GM23338 (cell line): ENCODE results near the gene KIAA0232. TPM values are rescaled to one million over a fixed set of nuclear protein-coding genes. Genes with fewer than 3 reads are reported as not detected.

ENCODE experiments used
- ATAC-seq: fragments of 200-7000 bp; cut with Tn5 transposase; 3 replicates; pipeline ENCODE4 v1.9.1; 2020
- DNase-seq: peaks from one replicate; pipeline ENCODE4 v3.0.0-alpha.2; 2015; ENCODE audit warnings: low spot score
- H2AFZ ChIP-seq: fragments of 200-600 bp; sonication (generic); 2 replicates; pipeline ENCODE4 v1.8.0; 2016; ENCODE audit warnings: antibody characterized with exemption, mild to moderate bottlenecking, moderate library complexity
- H3F3A ChIP-seq: fragments of 200-600 bp; sonication (generic); replicated peaks from 2 replicates; pipeline ENCODE4 v1.8.0; 2017; ENCODE audit warnings: antibody characterized with exemption, mixed run types, low read depth
- H3K27ac ChIP-seq: fragments of 200-600 bp; sonication (generic); 2 replicates; pipeline ENCODE4 v1.6.1; 2016; ENCODE audit warnings: low read depth
- H3K27me3 ChIP-seq: fragments of 200-600 bp; sonication (generic); 2 replicates; pipeline ENCODE4 v1.8.0; 2016; ENCODE audit warnings: mild to moderate bottlenecking, mixed run types, moderate library complexity; ENCODE audit not compliant: insufficient read depth
- H3K36me3 ChIP-seq: fragments of 200-600 bp; sonication (generic); 2 replicates; pipeline ENCODE4 v1.8.0; 2016; ENCODE audit warnings: mild to moderate bottlenecking; ENCODE audit not compliant: insufficient read depth
- H3K4me1 ChIP-seq: fragments of 200-600 bp; sonication (generic); 2 replicates; pipeline ENCODE4 v1.8.0; 2016; ENCODE audit warnings: mild to moderate bottlenecking, moderate library complexity; ENCODE audit not compliant: insufficient read depth
- H3K4me2 ChIP-seq: fragments of 200-600 bp; sonication (generic); 2 replicates; pipeline ENCODE4 v1.7.1; 2017; ENCODE audit warnings: mixed run types
- H3K4me3 ChIP-seq: fragments of 200-600 bp; sonication (generic); 2 replicates; pipeline ENCODE4 v1.6.1; 2016; ENCODE audit warnings: mixed run types
- H3K79me2 ChIP-seq: fragments of 200-600 bp; sonication (generic); replicated peaks from 2 replicates; pipeline ENCODE4 v1.8.0; 2017; ENCODE audit warnings: mild to moderate bottlenecking; ENCODE audit not compliant: insufficient read depth
- H3K9me2 ChIP-seq: fragments of 200-600 bp; sonication (generic); 2 replicates; pipeline ENCODE4 v1.8.0; 2017; ENCODE audit not compliant: insufficient read depth
- H4K20me1 ChIP-seq: fragments of 200-600 bp; sonication (generic); replicated peaks from 2 replicates; pipeline ENCODE4 v1.8.0; 2017; ENCODE audit warnings: mild to moderate bottlenecking; ENCODE audit not compliant: insufficient read depth
- H3K27ac Mint-ChIP-seq: 2 replicates; pipeline ENCODE4 v1.8.0; 2020; ENCODE audit warnings: inconsistent platforms, mild to moderate bottlenecking, moderate library complexity, mixed read lengths
- H3K27me3 Mint-ChIP-seq: 3 replicates; pipeline ENCODE4 v1.8.0; 2022; ENCODE audit warnings: low read depth, mild to moderate bottlenecking, moderate library complexity, mixed read lengths, inconsistent platforms; ENCODE audit not compliant: insufficient read depth, poor library complexity
- H3K36me3 Mint-ChIP-seq: 3 replicates; pipeline ENCODE4 v1.8.0; 2021; ENCODE audit warnings: low read depth, mild to moderate bottlenecking, inconsistent platforms, moderate library complexity, mixed read lengths
- H3K4me1 Mint-ChIP-seq: 3 replicates; pipeline ENCODE4 v1.8.0; 2020; ENCODE audit warnings: mild to moderate bottlenecking, inconsistent platforms, mixed read lengths
- H3K4me3 Mint-ChIP-seq: 3 replicates; pipeline ENCODE4 v1.8.0; 2021; ENCODE audit warnings: moderate library complexity, mild to moderate bottlenecking, inconsistent platforms, mixed read lengths
- H3K9me3 Mint-ChIP-seq: 3 replicates; pipeline ENCODE4 v1.8.0; 2020; ENCODE audit warnings: moderate library complexity, mild to moderate bottlenecking, inconsistent platforms, mixed read lengths
- CREB1 ChIP-seq: fragments of 250-450 bp; sonication (Bioruptor Pico); IDR thresholded peaks from 2 replicates; pipeline ENCODE4 v1.5.0; 2020; ENCODE audit warnings: low read depth, mild to moderate bottlenecking, moderate library complexity
- CTCF ChIP-seq, 2 experiments: fragments of 200-600 bp in 1 of 2; sonication (generic) in 1 of 2; conservative IDR thresholded peaks; 2 replicates each; pipeline versions ENCODE4 v1.5.1 to v1.6.1; 2016 to 2017; ENCODE audit warnings: antibody characterized with exemption in 2 of 2, low read depth in 2 of 2, mild to moderate bottlenecking in 2 of 2, moderate library complexity in 1 of 2
- EZH2 ChIP-seq: fragments of 200-600 bp; sonication (generic); IDR thresholded peaks from one replicate; pipeline ENCODE4 v1.8.0; 2017; ENCODE audit warnings: antibody characterized with exemption, mild to moderate bottlenecking, low read depth; ENCODE audit not compliant: unreplicated experiment
- EZH2phosphoT487 ChIP-seq: fragments of 200-600 bp; sonication (generic); IDR thresholded peaks from one replicate; pipeline ENCODE4 v1.8.1; 2018; ENCODE audit warnings: antibody characterized with exemption; ENCODE audit not compliant: unreplicated experiment
- JUNB ChIP-seq: IDR thresholded peaks from one replicate; pipeline ENCODE4 v1.6.1; 2016; ENCODE audit warnings: antibody characterized with exemption; ENCODE audit not compliant: unreplicated experiment
- NANOG ChIP-seq: IDR thresholded peaks from 2 replicates; pipeline ENCODE4 v1.6.1; 2016; ENCODE audit warnings: antibody characterized with exemption, borderline replicate concordance
- POLR2AphosphoS5 ChIP-seq: IDR thresholded peaks from 2 replicates; pipeline ENCODE4 v1.6.1; 2016; ENCODE audit warnings: antibody characterized with exemption, low read depth
- STAT1 ChIP-seq: IDR thresholded peaks from one replicate; pipeline ENCODE4 v1.6.1; 2016; ENCODE audit warnings: antibody characterized with exemption; ENCODE audit not compliant: unreplicated experiment
- ZNF114 ChIP-seq: fragments of 250-450 bp; sonication (Bioruptor Pico); IDR thresholded peaks from 2 replicates; pipeline ENCODE4 v1.5.0; 2020; ENCODE audit warnings: mild to moderate bottlenecking, moderate library complexity
- ZNF331 ChIP-seq: fragments of 250-450 bp; sonication (Bioruptor Pico); IDR thresholded peaks from 2 replicates; pipeline ENCODE4 v1.5.0; 2020; ENCODE audit warnings: low read depth, mild to moderate bottlenecking, moderate library complexity
- polyA plus RNA-seq: library from polyadenylated mRNA; unstranded; fragments of >200 nt; fragmentation: Nextera tagmentation; extraction: Ambion mirVana; gene quantifications from 2 replicates; pipeline ENCODE4 v1.2.1, GENCODE V29; 2016
- total RNA-seq: library from RNA; depleted of rRNA; stranded (reverse); fragments of >200 nt; shearing (Covaris generic); gene quantifications from 2 replicates; pipeline ENCODE4 v1.2.3, GENCODE V29; 2014
- TF ChIP-seq, protein P1 (sequence below): IDR thresholded peaks from one replicate; pipeline ENCODE4 v1.6.1; 2018; ENCODE audit warnings: antibody characterized with exemption; ENCODE audit not compliant: unreplicated experiment
- TF ChIP-seq, protein P2 (sequence below): fragments of 250-450 bp; sonication (Bioruptor Pico); IDR thresholded peaks from 2 replicates; pipeline ENCODE4 v1.5.0; 2020; ENCODE audit warnings: mild to moderate bottlenecking, moderate library complexity
- TF ChIP-seq, protein P3 (sequence below): IDR thresholded peaks from 2 replicates; pipeline ENCODE4 v1.6.1; 2016; ENCODE audit warnings: antibody characterized with exemption

The KIAA0232 gene
- total and polyA plus RNA-seq, 2 experiments from 2014 or later: 14.3 to 34.9 TPM

- peaks cover 66% of the 10 kb centered on the region for H3K79me2 ChIP-seq
- H3K4me3 ChIP-seq: no peak overlapping the region
- Mint-ChIP-seq H3K4me3 (no peak overlapping the region), H3K9me3 (no peaks in the 10 kb centered on the region), H3K36me3 (peaks cover 20% of the 10 kb centered on the region), H3K4me1 (peaks cover 31% of the 10 kb centered on the region), H3K27ac (no peak overlapping the region), H3K27me3 (peaks cover 8% of the 10 kb centered on the region)
- no peaks in the 10 kb centered on the region for H3K36me3 ChIP-seq
- no peak overlapping the region for H3K4me2 ChIP-seq
- no peaks in the 10 kb centered on the region for H3K27me3 ChIP-seq
- no peaks in the 10 kb centered on the region for H3K4me1 ChIP-seq
- TF ChIP-seq, protein P1, sequence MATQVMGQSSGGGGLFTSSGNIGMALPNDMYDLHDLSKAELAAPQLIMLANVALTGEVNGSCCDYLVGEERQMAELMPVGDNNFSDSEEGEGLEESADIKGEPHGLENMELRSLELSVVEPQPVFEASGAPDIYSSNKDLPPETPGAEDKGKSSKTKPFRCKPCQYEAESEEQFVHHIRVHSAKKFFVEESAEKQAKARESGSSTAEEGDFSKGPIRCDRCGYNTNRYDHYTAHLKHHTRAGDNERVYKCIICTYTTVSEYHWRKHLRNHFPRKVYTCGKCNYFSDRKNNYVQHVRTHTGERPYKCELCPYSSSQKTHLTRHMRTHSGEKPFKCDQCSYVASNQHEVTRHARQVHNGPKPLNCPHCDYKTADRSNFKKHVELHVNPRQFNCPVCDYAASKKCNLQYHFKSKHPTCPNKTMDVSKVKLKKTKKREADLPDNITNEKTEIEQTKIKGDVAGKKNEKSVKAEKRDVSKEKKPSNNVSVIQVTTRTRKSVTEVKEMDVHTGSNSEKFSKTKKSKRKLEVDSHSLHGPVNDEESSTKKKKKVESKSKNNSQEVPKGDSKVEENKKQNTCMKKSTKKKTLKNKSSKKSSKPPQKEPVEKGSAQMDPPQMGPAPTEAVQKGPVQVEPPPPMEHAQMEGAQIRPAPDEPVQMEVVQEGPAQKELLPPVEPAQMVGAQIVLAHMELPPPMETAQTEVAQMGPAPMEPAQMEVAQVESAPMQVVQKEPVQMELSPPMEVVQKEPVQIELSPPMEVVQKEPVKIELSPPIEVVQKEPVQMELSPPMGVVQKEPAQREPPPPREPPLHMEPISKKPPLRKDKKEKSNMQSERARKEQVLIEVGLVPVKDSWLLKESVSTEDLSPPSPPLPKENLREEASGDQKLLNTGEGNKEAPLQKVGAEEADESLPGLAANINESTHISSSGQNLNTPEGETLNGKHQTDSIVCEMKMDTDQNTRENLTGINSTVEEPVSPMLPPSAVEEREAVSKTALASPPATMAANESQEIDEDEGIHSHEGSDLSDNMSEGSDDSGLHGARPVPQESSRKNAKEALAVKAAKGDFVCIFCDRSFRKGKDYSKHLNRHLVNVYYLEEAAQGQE: no peak
- TF ChIP-seq NANOG (no peak), CREB1 (CRISPR knock-in tag) (no peak), ZNF114 (no peak), STAT1 (no peak), JUNB (no peak), POLR2AphosphoS5 (no peak), EZH2phosphoT487 (no peak), CTCF (conservative IDR thresholded peaks at IDR 0.05; ENCODE audit: low read depth in 2 of 2) (no peak), EZH2 (no peak), ZNF331 (CRISPR knock-in tag) (no peak)
- TF ChIP-seq, protein P2, sequence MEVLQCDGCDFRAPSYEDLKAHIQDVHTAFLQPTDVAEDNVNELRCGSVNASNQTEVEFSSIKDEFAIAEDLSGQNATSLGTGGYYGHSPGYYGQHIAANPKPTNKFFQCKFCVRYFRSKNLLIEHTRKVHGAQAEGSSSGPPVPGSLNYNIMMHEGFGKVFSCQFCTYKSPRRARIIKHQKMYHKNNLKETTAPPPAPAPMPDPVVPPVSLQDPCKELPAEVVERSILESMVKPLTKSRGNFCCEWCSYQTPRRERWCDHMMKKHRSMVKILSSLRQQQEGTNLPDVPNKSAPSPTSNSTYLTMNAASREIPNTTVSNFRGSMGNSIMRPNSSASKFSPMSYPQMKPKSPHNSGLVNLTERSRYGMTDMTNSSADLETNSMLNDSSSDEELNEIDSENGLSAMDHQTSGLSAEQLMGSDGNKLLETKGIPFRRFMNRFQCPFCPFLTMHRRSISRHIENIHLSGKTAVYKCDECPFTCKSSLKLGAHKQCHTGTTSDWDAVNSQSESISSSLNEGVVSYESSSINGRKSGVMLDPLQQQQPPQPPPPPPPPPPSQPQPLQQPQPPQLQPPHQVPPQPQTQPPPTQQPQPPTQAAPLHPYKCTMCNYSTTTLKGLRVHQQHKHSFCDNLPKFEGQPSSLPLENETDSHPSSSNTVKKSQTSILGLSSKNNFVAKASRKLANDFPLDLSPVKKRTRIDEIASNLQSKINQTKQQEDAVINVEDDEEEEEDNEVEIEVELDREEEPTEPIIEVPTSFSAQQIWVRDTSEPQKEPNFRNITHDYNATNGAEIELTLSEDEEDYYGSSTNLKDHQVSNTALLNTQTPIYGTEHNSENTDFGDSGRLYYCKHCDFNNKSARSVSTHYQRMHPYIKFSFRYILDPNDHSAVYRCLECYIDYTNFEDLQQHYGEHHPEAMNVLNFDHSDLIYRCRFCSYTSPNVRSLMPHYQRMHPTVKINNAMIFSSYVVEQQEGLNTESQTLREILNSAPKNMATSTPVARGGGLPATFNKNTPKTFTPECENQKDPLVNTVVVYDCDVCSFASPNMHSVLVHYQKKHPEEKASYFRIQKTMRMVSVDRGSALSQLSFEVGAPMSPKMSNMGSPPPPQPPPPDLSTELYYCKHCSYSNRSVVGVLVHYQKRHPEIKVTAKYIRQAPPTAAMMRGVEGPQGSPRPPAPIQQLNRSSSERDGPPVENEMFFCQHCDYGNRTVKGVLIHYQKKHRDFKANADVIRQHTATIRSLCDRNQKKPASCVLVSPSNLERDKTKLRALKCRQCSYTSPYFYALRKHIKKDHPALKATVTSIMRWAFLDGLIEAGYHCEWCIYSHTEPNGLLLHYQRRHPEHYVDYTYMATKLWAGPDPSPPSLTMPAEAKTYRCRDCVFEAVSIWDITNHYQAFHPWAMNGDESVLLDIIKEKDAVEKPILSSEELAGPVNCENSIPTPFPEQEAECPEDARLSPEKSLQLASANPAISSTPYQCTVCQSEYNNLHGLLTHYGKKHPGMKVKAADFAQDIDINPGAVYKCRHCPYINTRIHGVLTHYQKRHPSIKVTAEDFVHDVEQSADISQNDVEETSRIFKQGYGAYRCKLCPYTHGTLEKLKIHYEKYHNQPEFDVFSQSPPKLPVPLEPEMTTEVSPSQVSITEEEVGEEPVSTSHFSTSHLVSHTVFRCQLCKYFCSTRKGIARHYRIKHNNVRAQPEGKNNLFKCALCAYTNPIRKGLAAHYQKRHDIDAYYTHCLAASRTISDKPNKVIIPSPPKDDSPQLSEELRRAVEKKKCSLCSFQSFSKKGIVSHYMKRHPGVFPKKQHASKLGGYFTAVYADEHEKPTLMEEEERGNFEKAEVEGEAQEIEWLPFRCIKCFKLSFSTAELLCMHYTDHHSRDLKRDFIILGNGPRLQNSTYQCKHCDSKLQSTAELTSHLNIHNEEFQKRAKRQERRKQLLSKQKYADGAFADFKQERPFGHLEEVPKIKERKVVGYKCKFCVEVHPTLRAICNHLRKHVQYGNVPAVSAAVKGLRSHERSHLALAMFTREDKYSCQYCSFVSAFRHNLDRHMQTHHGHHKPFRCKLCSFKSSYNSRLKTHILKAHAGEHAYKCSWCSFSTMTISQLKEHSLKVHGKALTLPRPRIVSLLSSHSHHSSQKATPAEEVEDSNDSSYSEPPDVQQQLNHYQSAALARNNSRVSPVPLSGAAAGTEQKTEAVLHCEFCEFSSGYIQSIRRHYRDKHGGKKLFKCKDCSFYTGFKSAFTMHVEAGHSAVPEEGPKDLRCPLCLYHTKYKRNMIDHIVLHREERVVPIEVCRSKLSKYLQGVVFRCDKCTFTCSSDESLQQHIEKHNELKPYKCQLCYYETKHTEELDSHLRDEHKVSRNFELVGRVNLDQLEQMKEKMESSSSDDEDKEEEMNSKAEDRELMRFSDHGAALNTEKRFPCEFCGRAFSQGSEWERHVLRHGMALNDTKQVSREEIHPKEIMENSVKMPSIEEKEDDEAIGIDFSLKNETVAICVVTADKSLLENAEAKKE (CRISPR knock-in tag): no peak
- TF ChIP-seq, protein P3, sequence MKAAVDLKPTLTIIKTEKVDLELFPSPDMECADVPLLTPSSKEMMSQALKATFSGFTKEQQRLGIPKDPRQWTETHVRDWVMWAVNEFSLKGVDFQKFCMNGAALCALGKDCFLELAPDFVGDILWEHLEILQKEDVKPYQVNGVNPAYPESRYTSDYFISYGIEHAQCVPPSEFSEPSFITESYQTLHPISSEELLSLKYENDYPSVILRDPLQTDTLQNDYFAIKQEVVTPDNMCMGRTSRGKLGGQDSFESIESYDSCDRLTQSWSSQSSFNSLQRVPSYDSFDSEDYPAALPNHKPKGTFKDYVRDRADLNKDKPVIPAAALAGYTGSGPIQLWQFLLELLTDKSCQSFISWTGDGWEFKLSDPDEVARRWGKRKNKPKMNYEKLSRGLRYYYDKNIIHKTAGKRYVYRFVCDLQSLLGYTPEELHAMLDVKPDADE: no peak
- no peak overlapping the region for H2AFZ ChIP-seq
- DNase-seq (no peak), ATAC-seq (no peak)
- peaks cover 11% of the 10 kb centered on the region for H4K20me1 ChIP-seq
- no peak overlapping the region for H3K27ac ChIP-seq
- H3F3A ChIP-seq: no peaks in the 10 kb centered on the region
- H3K9me2 ChIP-seq: no peaks in the 10 kb centered on the region
These were observed 143.6 kb downstream of the KIAA0232 start for GRCh38 chr4:6926081-6926480.
